Spleen (tissue), 7 donors: Measurements from ENCODE around the gene VSTM4.

Experiments used
- CTCF ChIP-seq, 11 experiments: fragments of 200-600 bp in 7 of 11; fragments of 450-650 bp in 4 of 11; sonication (generic) in 4 of 11; IDR thresholded peaks in 8 of 11; conservative IDR thresholded peaks in 3 of 11; 1 replicate in 7 of 11; 2 replicates in 4 of 11; pipeline versions ENCODE4 v1.4.0 to v1.8.0; 2016 to 2021; ENCODE audit warnings: antibody characterized with exemption in 11 of 11, inconsistent platforms in 4 of 11, mild to moderate bottlenecking in 1 of 11
- POLR2A ChIP-seq, 3 donors: fragments of 450-650 bp; IDR thresholded peaks; one replicate each; pipeline ENCODE4 v1.5.1; 2017; ENCODE audit warnings: antibody characterized with exemption in 3 of 3, mild to moderate bottlenecking in 1 of 3
- POLR2AphosphoS5 ChIP-seq, 3 donors: sonication (generic); formaldehyde crosslinking; IDR thresholded peaks; one replicate each; pipeline ENCODE4 v1.5.1; 2017; ENCODE audit warnings: antibody characterized with exemption in 3 of 3
- donor health status: DM: no; HTN: no; CAD: no; lungs with moderate emphysema.
- donor health status: DM: no; HTN: no; CAD: no.
- donor health status: DM: no; HTN: no; CAD: no.

- TF ChIP-seq CTCF (IDR thresholded peaks at IDR 0.05 in 8 of 11, conservative IDR thresholded peaks at IDR 0.05 in 3 of 11), result no peak
- TF ChIP-seq POLR2A (IDR thresholded peaks at IDR 0.05), result no peak
- no peak for TF ChIP-seq POLR2AphosphoS5 (IDR thresholded peaks at IDR 0.05)
These were observed 8.9 kb upstream of the VSTM4 start for GRCh38 chr10:49123981-49124950.
